ENCODE results near the gene ITCH.
"Not testable (repeated sequence)": the region's sequence is repeated elsewhere in the genome, so short reads cannot be mapped to it uniquely, and the experiment has no call there.

Gene ITCH

DNA sequence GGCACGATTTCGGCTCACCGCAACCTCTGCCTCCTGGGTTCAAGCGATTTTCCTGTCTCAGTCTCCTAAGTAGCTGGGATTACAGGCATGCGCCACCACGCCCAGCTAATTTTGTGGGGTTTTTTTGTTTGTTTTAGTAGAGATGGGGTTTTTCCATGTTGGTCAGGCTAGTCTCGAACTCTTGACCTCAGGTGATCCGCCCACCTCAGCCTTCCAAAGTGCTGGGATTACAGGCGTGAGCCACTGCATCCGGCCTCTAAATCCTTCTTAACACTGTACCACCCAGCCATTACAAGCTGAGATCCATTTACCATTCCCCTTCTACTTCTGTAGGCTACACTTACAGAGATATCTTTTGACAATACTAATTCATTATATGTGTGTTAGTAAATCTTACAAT, 51.5 kb downstream of the ITCH start:
- DNase-seq (ENCODE audit: low read depth in 2 of 2), result not testable (repeated sequence)

- no peak for DNase-seq (ENCODE audit: low read depth in 2 of 2)
These were observed 52.0 kb downstream of the ITCH start for GRCh38 chr20:34415079-34415478.

DNA sequence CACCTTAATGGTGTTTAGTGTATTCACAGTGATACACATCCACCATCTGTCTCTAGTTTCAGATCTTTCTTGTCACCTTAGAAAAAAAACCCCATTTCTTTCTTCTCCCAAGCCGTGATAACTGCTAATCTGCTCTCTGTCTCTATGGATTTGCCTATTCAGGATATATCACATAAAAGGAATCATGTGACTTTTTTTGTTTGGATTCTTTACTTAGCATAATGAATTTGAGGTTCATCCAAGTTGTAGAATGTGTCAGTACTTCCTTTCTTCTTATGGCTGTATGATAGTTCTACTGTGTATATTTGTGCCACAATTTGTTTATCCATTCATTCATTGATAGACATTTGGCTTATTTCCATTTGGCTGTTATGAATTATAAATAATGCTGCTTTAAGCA, 57.1 kb downstream of the ITCH start:
- no peak for DNase-seq (ENCODE audit: low read depth in 2 of 2)

DNA sequence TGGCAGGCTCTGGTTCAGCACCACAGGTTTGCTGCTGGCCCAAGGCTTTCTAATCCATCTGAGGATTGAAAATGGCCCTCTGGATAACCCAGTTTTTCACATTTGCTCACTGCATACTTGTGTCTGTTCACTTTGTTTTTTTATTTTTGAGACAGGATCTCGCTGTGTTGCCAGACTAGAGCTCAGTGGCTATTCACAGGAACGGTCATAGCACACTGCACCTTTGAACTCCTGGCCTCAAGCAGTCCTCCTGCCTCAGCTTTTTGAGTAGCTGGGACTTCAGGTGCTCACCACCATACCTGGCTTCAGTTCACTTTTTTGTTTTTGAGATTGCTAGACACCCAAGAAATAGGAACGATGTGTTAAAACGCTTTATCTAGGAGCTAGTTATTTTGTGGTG, 57.9 kb downstream of the ITCH start:
- DNase-seq (ENCODE audit: low read depth in 2 of 2), result no peak

DNA sequence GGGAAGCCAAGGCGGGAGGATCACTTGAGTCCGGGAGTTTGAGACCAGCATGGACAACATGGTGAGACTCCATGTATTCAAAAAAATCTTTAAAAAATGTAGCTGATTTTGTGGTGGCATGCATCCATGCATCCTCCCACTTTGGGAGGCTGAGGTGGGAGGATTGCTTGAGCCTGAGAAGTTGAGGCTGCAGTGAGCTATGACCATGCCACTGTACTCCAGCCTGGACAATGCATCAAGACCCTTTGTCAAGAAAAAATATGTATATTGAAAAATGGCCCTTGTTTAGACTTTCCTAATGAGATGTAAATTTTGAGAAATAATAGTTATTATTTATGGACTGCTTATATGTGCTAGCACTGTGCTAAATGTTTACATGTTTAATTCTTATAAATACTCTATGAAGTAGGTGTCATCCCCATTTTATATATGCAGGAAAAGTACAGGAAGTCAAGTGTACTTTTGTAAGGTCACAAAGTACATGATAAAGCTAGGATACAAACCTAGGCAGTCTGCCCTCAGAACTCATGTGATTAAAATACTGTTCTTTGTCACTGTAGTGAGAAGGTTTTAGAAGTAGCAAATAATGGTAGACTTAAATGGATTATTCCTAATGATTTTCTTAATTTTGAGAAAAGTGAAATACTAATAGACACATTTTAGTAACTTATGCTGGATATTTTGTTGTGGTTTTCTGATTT, 58.8 kb downstream of the ITCH start:
- DNase-seq (ENCODE audit: low read depth in 2 of 2), result no peak

DNA sequence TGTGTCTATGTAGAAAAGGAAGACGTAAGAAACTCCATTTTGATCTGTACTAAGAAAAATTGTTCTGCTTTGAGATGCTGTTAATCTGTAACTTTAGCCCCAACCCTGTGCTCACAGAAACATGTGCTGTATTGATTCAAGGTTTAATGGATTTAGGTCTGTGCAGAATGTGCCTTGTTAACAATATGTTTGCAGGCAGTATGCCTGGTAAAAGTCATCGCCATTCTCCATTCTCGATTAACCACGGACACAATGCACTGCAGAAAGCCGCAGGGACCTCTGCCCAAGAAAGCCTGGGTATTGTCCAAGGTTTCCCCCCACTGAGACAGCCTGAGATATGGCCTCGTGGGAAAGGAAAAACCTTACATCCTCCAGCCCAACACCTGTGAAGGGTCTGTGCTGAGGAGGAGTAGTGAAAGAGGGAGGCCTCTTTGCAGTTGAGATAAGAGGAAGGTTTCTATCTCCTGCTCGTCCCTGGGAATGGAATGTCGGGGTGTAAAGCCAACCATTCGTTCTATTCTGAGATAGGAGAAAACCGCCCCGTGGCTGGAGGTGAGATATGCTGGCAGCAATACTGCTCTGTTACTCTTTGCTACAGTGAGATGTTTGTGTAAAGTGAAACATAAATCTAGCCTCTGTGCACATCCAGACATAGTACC, 62.1 kb downstream of the ITCH start:
- DNase-seq (ENCODE audit: low read depth in 2 of 2), result not testable (repeated sequence)

DNA sequence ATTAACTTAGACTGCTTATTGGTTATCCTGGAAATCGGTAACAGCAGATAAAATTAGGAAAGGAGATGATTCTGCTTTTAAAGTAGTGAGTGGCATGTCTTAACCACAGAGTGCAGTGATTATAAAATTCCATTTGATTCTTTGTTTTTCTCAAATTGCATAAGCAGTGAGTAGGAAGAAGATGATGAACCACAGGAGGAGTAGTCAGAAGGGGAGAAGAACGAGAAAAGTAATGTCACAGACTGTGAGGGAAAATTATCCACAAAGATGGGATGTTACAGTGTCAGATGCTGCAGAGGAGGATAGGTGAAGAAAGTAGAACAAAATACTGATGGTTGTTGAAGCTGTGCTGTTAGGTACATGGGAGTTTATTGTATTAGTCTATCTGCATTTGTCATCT, 63.0 kb downstream of the ITCH start:
- DNase-seq (ENCODE audit: low read depth in 2 of 2), result no peak

DNA sequence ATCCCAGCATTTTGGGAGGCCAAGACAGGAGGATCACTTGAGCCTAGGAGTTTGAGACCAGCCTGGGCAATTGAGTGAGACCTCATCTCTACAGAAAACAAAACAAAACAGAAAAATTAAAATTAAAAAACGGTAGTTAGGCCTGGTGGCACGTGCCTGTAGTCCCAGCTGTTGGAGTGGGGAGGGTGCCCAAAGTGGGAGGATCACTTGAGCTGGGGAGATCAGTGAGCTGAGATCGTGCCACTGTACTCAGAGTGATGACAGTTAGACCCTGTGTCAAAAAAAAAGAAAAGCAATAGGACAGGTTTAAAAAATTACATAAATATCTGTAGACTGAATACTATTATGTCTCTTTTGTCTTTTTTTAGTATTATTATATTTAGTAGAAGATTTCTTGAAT, 64.3 kb downstream of the ITCH start:
- no peak for DNase-seq (ENCODE audit: low read depth in 2 of 2)

- no peak for DNase-seq (ENCODE audit: low read depth in 2 of 2)
These were observed 64.7 kb downstream of the ITCH start for GRCh38 chr20:34427784-34428183.

DNA sequence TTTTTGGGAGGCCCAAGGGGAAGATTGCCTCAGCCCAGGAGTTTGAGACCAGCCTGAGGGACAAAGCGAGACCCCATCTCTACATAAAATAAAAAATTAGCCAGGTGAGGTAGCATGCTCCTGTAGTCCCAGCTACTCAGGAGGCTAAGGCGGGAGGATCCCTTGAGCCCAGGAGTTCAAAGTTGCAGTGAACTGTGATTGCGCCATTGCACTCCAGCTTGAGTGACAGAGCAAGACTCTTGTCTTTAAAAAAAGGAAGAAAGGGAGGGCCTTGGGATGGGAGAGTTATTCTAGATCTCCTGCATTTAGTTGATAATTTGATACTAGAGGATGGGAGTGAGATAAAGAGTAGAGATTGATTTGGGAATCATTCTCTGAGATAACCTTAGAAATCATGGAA, 68.1 kb downstream of the ITCH start:
- no peak for DNase-seq (ENCODE audit: low read depth in 2 of 2)

- not testable (repeated sequence) for DNase-seq (ENCODE audit: low read depth in 2 of 2)
These were observed 69.6 kb downstream of the ITCH start for GRCh38 chr20:34432663-34433062.

DNA sequence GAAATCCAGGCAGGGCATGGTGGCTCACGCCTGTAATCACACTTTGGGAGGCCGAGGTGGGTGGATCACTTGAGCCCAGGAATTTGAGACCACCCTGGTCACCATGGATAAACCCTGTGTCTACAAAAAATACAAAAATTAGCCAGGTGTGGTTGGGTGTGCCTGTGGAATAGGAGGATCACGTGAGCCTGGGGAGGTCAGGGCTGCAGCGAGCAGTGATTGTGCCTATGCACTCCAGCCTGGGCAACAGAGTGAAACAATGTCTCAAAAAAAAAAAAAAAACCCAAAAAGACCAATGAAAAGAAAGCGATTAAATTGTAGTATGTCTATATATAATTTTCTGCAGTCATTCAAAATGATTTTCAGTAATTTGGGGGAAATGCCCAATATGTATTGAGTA, 70.3 kb downstream of the ITCH start:
- no peak for DNase-seq (ENCODE audit: low read depth in 2 of 2)

DNA sequence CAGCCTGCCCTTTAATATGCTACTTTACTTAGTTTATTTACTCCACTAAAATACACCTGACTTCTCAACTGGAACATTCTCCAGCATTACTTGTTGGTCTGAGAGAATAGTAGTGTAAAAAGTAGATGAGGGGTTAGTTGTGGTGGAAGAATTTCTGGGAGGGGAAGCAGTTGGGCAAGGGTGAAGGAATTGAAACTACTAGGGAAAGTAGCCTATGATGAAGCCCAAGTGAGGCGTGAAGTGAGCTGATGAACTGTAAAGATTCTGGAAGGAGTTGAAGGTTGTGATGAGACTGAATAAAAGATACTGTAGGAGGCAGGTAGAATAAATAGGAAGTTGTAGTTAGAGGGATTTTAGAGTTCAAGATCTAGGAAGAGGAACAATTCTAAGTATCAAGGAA, 72.5 kb downstream of the ITCH start:
- DNase-seq (ENCODE audit: low read depth in 2 of 2), result no peak

DNA sequence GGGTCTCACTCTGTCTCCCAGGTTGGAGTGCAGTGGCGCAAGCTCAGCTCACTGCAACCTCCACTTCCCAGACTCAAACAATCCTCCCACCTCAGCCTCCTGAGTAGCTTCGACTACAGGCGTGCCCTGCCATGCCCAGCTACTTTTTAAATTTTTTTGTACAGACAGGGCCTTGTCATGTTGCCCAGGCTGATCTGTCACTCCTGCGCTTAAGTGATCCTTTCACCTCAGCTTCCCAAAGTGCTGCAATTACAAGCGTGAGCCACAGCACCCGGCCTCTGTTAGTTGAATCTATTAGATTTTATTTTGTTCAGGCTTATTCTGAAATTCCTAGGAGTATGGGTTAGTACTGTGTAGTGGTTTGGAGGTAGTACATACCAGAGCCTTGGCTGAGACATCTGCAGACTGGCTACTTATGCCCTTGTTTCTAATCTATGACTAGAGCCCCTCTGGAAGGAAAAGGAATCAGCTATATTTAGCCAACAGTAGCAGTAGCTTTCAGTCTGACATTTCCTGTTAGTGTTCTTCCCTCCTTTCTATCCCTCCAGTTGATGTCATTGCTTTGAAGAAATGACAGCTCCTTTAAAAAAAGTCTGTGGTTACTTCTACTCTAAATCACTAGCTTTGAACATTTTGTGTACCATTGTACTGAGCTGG, 74.4 kb downstream of the ITCH start:
- DNase-seq (ENCODE audit: low read depth in 2 of 2), result no peak

- no peak for DNase-seq (ENCODE audit: low read depth in 2 of 2)
These were observed 76.1 kb downstream of the ITCH start for GRCh38 chr20:34439168-34439567.

DNA sequence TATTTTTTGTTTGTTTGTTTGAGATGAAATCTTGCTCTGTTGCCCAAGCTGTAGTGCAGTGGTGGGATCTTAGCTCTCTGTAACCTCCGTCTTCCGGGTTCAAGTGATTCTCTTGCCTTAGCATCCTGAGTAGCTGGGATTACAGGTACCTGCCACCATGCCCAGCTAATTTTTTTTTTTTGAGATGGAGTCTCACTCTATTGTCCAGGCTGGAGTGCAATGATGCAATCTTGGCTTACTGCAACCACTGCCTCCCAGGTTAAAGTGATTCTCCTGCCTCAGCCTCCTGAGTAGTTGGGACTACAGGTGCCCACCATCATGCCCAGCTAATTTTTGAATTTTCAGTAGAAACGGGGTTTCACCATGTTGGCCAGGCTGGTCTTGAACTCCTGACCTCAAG, 78.3 kb downstream of the ITCH start:
- DNase-seq (ENCODE audit: low read depth in 2 of 2), result not testable (repeated sequence)

- DNase-seq (ENCODE audit: low read depth in 2 of 2), result no peak
These were observed 80.5 kb downstream of the ITCH start for GRCh38 chr20:34443546-34443945.

DNA sequence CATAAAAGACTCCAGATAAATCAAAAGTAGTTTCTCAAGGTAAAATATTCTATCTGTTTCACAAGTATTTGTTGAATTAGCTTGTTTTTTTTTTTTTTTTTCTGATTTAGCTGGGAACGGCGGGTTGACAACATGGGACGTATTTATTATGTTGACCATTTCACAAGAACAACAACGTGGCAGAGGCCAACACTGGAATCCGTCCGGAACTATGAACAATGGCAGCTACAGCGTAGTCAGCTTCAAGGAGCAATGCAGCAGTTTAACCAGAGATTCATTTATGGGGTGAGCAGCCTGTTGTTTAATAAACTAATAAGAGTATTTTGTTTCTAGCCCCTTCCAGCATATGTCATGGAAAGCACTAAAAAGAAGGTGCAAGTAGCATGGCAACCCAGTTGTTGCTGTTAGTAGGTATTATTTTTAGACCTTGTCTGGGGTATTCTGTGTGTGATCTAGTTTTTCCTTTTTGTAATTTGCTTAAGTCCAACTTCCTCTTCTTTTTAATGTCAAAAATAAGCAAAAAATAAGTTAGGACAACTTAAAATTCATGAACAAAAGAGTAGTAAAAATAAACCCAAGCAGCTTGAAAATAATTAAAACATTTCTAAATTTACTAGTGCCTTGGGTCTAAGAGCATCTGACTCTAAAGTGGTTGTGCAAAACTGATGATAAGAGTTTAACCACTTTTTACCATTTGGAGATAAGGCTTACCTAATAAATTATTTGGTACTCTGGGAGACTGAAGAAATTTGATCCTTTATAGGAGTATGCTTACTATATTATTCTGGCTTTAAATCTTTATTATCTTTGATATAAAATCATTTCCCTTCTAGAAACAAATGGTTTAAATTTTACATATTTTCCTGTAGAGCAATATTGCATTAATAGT, 82.3 kb downstream of the ITCH start:
- DNase-seq (ENCODE audit: low read depth in 2 of 2), result no peak

DNA sequence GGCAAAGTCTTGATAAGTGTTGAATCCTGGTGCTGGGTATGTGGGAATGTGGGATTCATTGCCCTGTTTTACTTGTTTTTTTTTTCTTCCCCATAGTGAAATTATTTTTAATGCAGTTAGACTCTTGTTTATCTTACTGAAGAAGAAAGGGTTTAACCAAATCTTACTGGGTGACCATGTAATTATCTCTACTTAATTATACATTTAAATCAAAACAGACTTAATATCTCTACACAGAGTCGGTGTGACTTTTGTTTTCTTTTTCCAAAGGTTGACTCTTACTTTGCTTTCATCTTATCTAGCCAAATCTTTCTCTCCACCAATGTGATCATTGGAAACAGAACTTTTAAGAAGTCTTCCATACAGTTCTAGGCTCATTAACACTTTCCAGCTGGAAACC, 85.4 kb downstream of the ITCH start:
- no peak for DNase-seq (ENCODE audit: low read depth in 2 of 2)

DNA sequence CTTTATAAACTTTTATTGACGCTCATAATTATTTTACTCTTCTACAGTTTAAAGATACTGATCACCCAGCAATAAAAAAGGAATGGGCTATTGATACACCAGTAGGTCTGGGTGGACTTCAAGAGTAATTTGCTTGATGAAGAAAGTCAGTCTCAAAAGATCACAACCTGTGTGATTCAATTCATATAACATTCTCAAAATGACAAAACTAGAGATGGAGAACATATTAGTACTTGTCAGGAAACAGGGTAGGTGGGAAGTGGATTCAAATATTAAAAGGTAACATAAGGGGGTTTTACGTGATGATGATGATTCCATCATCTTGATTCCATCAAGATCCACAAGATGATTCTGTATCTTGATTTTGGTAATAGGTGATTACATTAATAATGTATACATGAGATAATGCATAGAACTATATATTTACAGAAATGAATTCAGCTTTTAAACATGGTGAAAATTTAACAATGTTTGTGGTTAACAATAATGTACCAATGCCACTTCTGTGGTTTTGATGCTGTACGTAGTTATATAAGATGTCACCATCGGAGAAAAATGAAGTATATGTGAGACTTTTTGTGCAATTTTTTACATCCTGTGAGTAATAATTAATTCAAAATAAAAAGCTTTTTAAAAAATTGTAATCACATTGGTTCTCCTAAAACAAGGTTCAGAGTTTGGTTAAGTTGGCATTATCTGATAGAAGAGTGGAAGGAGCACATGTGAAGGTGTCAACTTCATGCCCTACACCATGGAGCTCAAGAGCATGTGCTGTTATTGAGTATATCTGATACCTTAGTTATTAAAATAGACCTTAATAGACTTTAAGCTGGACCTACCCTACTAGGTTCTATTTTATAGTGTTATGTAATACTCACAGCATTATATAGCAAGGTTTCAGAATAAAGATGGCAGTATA, 86.9 kb downstream of the ITCH start:
- no peak for DNase-seq (ENCODE audit: low read depth in 2 of 2)
